ENCODE results near the gene RFC2. TPM values are rescaled to one million over a fixed set of nuclear protein-coding genes. Genes with fewer than 3 reads are reported as not detected.
"Not testable (repeated sequence)": the region's sequence is repeated elsewhere in the genome, so short reads cannot be mapped to it uniquely, and the experiment has no call there.

RFC2 gene
- total RNA-seq, 1 donor from 2014 or later = 18.5 TPM

DNA sequence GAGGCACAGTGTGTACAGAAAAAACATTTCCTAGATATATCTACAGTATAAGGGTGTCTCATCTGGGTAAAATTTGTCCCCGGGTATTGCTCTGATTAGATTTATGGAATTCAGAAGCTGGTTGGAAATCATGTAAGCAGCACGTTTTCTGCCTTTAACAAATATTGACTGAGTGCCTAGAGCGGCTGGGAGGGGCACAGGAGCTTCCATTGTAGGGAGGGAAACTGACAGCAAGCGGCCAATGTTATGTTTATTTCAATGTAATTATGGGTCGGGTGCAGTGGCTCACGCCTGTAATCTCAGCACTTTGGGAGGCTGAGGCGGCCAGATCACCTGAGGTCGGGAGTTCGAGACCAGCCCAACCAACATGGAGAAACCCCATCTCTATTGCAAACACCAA is 4.4 kb upstream of the RFC2 start:
- DNase-seq (no peak), ATAC-seq (no peak)
- Histone ChIP-seq H3K4me3 (no peak overlapping the region), H3K9me3 (no peaks in the 10 kb centered on the region), H3K4me1 (peaks cover 21% of the 10 kb centered on the region), H3K36me3 (no peaks in the 10 kb centered on the region), H3K27ac (no peak overlapping the region), H3K27me3 (ENCODE audit: low read depth) (no peaks in the 10 kb centered on the region)
- TF ChIP-seq, protein P1, sequence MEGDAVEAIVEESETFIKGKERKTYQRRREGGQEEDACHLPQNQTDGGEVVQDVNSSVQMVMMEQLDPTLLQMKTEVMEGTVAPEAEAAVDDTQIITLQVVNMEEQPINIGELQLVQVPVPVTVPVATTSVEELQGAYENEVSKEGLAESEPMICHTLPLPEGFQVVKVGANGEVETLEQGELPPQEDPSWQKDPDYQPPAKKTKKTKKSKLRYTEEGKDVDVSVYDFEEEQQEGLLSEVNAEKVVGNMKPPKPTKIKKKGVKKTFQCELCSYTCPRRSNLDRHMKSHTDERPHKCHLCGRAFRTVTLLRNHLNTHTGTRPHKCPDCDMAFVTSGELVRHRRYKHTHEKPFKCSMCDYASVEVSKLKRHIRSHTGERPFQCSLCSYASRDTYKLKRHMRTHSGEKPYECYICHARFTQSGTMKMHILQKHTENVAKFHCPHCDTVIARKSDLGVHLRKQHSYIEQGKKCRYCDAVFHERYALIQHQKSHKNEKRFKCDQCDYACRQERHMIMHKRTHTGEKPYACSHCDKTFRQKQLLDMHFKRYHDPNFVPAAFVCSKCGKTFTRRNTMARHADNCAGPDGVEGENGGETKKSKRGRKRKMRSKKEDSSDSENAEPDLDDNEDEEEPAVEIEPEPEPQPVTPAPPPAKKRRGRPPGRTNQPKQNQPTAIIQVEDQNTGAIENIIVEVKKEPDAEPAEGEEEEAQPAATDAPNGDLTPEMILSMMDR (IDR thresholded peaks at IDR 0.05) = no peak
- intact Hi-C loops (cut with DNase I) = no loop called here

DNA sequence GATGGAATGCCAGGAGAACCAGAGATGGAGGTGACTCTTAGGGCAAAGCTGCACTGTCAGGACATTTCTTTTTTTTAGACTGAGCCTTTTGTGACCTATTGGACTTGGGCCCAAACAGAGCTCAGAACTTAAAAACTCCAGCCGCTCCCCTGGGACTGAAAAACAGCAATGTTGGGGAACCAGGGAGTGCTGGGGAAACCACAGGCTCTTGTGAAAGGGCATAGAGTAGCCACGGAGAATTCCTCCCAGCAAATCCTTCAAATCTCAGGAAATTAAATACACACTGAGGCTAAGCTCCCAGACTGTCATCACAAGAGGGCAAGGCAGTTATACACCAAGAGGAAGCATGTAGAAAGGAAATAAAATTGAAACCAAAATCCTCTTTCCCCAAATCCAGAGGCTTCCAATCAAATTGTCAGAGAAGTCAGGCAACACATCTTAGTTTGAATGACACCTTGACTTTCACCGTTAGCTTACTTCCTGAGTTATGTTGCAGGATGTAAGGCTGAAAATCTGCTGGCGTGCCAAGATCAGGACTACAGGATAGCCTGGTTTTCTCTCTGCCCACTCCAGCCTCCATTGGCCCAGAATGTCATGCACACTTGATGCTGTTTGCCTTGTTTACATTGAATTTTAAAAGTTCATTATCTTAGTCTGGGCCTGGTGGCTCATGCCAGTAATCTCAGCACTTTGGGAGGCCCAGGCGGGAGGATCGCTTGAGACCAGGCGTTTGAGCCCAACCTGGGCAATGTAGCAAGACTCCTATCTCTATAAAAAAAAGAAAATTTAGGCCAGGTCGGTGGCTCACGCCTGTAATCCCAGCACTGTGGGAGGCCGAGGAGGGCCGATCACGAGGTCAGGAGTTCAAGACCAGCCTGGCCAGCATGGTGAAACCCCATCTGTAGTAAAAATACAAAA is 2.6 kb upstream of the RFC2 start:
- ATAC-seq (no peak), DNase-seq (no peak)
- intact Hi-C loops (cut with DNase I) = no loop called here
- H3K36me3 ChIP-seq = no peaks in the 10 kb centered on the region
- peak overlapping the region; percentile 97 for H3K27ac ChIP-seq
- no peak overlapping the region for H3K4me3 ChIP-seq
- no peaks in the 10 kb centered on the region for H3K27me3 ChIP-seq (ENCODE audit: low read depth)
- H3K9me3 ChIP-seq = no peaks in the 10 kb centered on the region
- TF ChIP-seq, protein P1 (IDR thresholded peaks at IDR 0.05) = no peak
- H3K4me1 ChIP-seq = peaks cover 30% of the 10 kb centered on the region

DNA sequence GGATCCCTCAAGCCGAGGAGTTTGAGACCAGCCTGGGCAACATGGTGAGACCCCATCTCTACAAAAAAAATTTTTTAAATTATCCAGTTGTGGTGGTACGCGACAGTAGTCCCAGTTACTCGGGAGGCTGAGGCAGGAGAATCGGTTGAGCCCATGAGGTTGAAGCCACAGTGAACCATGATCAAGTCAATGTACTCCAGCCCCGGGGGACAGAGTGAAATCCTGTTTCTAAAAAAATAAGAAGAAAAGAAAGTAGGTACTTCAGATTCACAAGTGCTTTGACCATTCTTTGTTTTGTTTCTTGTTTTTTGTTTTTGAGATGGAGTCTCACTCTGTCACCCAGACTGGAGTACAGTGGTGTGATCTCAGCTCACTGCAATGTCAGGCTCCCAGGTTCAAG is 1.3 kb upstream of the RFC2 start:
- ATAC-seq; H3K9me3 ChIP-seq; H3K27me3 ChIP-seq (ENCODE audit: low read depth); DNase-seq; intact Hi-C loops (cut with DNase I): not testable (repeated sequence)
- H3K4me3 ChIP-seq = peak overlapping the region; percentile 83
- H3K27ac ChIP-seq = peak overlapping the region; percentile 97
- peaks cover 10% of the 10 kb centered on the region for H3K36me3 ChIP-seq
- peaks cover 30% of the 10 kb centered on the region for H3K4me1 ChIP-seq

DNA sequence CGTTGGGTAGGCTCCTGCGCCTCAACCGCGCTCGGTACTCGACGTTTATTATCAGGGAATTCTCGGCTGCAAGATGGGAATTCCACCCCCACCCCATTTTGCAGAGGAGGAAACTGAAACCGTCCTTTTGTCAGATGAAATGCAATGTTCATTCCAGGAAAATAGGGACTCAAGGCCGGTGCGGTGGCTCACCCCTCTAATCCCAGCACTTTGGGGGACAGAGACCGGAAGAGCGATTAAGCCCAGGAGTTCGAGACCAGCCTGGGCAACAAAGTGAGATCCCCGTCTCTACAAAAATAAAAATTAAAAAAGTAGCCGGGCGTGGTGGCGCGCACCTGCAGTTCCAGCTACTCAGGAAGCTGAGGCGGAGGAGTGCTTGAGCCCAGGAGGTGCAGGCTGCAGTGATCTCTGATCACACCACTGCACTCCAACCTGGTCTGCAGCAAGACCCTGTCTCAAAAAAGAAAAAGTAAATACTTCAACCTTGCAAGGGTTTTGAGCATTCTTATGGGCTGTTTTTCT is 720 bp upstream of the RFC2 start:
- intact Hi-C loops (cut with DNase I) = no loop called here

DNA sequence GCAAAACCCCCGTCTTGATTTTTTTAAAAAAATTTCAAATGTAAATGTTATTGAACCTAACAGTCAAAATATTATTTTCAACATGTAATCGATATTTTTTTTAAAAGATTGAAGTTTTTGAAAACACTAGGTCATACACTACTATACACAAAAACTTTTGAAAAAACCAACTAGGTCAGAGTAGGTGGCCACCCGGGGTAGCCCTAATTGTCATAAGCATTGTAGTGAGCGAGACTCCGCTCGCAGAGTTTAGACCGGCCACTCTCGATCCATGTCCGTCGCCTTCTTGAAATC is 417 bp downstream of the RFC2 start:
- peak overlapping the region; percentile 97 for H3K27ac ChIP-seq
- intact Hi-C loops (cut with DNase I) = no loop called here

More for the DNA sequence above, 720 bp upstream of the RFC2 start:
- peaks cover 16% of the 10 kb centered on the region for H3K36me3 ChIP-seq
- H3K27ac ChIP-seq = peak overlapping the region; percentile 97
- peak in 1 of 2 donors; percentile 9 for ATAC-seq
- H3K27me3 ChIP-seq (ENCODE audit: low read depth) = no peaks in the 10 kb centered on the region
- H3K9me3 ChIP-seq = no peaks in the 10 kb centered on the region
- DNase-seq = no peak
- H3K4me3 ChIP-seq = peak overlapping the region; percentile 83
- TF ChIP-seq, protein P1 (IDR thresholded peaks at IDR 0.05) = no peak
- H3K4me1 ChIP-seq = peaks cover 30% of the 10 kb centered on the region

More for the DNA sequence above, 417 bp downstream of the RFC2 start:
- peak overlapping the region; percentile 83 for H3K4me3 ChIP-seq
- H3K27me3 ChIP-seq (ENCODE audit: low read depth) = no peaks in the 10 kb centered on the region
- peaks cover 30% of the 10 kb centered on the region for H3K4me1 ChIP-seq
- H3K36me3 ChIP-seq = peaks cover 27% of the 10 kb centered on the region
- H3K9me3 ChIP-seq = no peaks in the 10 kb centered on the region
- DNase-seq (no peak), ATAC-seq (peak; percentile 12 to 47)
- TF ChIP-seq, protein P1 (IDR thresholded peaks at IDR 0.05) = no peak

Data from lower lobe of right lung (tissue), 2 donors.